NCI-H128 (cell line): Measurements from ENCODE around the gene NR1H2.
"Not testable (repeated sequence)": the region's sequence is repeated elsewhere in the genome, so short reads cannot be mapped to it uniquely, and the experiment has no call there.

Experiments used
- DNase-seq: peaks from one replicate; lab custom pipeline; 2025; ENCODE audit not compliant: unreplicated experiment; lab: John Stamatoyannopoulos, UW

NR1H2 gene

GRCh38 chr19:50376166-50377050, at the start of gene NR1H2:
Gene NR1H2 (plus strand): TSS chr19:50376457. CDS start chr19:50377606, 1,149 bp downstream.
- peak; percentile 92 for DNase-seq

DNA sequence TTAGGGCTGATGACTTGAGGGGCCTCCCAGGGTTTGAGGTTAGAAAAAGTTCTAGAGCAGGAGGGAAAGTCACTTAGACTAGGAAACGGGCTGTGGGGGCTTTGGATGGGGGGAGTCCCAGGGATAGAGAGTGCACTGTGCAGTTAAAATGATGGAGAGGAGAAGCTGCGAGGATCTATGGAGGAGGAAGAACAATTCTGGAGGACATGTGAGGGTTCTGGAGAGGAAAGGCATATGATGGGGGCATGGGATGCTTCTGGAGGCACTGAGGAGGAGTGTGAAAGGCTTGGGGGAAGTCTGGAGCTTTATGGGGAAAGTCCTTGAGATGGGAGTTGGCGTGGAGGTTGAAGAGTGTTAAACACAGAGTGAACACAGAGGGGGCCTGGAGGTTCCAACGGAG, 49.2 kb upstream of the NR1H2 start:
- DNase-seq, result no peak

DNA sequence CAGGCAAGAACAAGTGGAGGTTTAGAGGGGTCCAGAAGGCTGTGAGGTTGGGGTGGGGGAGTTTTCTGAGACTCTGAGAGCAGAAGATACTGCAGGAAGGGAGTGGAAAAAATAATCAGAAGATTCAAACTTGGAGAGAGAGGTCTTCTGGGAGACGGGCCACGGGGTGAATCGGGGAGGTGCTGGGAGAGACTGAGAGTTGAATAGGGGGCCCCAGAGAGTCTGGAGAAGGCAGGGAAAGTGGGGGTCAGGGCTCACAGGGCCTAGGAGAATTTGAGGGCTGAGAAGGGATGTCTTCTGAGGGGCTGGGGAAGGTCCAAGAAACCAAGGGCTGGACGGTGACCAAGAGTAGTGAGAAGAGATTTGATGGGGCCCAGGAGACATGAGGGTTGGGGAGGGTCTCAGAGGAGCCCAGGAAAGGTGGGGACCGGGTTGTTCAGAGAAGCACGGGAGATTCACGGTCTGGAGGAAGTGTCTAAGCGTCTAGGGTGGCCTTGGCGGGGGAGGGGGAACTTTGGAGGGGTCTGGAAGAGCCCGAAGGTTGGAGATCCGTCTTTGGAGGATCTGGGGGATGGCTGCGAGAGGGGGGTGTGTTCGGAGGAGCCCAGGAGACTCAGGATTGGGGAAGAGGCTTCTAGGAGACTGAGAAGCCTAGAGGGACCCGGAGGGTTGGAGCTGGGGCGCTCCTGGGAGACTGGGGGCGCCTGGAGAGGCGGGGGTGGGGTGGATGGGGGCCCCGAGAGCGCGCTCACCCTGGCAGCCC, 48.6 kb upstream of the NR1H2 start:
- DNase-seq, result no peak

DNA sequence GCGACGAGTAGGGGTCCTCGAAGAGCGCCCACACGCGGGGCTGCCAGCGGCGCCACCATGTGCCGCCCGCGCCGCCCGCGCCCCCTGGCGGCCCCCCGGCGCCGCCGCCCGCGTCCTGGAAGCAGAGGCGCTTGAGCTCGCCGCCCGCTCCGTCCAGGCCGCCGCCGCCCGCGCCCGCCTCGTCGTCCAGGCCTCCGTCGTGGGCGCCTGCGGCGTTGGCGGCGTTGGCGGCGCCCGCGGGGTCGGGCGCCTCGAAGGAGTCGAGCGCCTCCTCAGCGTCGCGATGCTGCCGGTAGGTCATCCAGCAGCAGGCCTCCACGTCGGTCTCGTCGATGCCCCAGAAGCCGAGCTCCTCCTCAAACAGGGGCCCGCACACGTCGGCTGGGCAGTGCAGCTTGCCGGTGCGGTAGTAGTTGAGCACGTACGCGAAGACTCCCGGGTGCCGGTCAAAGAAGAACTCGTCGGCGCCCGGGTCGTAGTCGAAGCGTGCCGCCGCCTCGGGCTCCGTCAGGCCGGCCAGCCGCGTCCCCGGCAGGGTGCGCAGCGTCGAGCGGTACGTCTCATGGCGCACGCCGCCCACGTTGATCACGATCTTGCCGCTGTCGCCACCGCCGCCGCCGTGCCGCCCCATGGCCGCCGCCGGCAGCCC, 47.9 kb upstream of the NR1H2 start:
- DNase-seq, result no peak

DNA sequence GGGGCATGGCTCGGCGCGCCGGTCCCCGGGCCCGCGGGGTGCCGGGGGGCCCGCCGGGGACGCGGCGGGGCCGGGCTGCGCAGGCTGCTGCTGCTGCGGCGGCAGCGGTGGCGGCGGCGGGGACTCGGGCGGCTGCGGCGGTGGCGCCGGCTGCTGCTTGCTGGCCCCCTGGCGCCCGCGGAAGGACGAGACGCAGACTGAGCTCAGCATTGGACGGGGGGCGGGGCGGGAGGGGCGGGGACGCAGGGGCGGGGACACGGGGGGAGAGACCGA, 47.4 kb upstream of the NR1H2 start:
- DNase-seq, result no peak

GRCh38 chr19:50329146-50329925, 46.9 kb upstream of the NR1H2 start, which contains the start of gene KCNC3:
Gene KCNC3 (minus strand): TSS chr19:50329377. CDS start chr19:50329082, 295 bp downstream.
- peak; percentile 96 for DNase-seq

- DNase-seq, result not testable (repeated sequence)
Observed at GRCh38 chr19:50329926-50330294, 46.3 kb upstream of the NR1H2 start.

DNA sequence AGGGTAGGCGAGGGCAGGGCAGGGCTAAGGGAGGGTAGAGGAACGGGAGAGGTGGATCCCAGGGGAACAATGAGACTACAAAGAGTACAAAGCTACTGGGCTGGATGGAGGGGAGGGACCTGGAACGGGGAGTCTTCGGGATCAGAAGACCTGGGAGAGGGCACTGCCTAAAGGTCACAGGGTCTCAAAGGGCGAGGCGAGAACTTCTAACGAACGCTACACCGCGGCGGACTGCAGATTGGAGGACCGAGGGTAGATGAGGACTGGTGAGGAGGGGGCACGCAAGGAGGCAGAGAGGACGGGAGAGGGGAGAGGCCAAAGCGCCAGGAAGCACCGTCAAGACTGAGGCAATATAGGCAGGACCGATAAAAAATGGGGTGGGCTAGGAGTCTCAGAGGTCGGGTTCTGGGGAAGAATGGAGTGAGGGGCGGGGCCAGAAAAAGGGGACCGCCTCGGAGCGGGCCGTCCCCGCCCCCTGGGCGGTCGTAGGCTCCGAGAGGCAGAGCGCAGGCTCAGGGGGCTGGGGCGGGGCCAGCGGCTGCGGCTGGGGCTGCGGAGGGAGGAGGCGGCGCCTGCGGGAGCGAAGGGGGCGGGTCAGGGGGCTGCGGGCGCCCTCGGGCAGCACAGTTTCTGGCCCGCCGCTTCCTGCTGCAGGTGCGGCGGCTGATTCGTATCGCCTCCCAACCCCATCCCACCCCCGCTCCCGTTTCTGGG, 45.7 kb upstream of the NR1H2 start:
- DNase-seq, result peak; percentile 77

DNA sequence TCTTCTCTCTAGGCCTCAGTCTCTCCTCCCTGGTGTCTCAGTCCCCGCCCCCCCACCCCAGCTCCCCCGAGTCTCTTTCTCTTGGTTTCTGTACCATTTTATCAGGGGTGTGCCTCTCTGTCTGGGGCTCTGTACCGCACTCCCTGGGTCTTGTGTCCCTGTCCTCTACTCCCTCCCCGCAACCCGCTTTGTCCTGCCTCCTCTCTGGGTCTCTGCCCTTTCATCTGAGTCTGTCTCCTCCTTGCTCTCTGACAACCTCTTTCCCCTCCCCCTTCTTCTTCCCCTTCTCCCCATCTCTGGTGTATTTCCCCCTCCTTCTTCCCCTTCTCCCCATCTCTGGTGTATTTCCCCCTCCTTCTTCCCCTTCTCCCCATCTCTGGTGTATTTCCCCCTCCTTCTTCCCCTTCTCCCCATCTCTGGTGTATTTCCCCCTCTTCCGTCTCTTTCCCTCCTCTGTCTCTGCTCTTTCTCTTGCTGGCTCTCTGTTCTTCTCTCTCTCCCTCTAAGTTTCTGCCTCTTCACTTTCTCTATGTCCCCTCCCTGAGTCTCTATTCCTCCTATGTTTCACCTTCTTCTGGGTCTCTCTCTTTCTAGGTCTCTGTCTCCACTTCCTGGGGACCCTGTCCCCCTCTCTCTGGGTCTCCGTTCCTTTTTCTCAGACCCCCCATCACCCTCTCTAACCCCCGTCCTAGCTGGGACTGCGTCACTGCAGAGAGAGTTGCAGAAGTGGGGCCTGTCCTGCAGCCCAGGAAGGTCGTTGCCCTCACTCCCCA, 44.9 kb upstream of the NR1H2 start:
- DNase-seq, result no peak

DNA sequence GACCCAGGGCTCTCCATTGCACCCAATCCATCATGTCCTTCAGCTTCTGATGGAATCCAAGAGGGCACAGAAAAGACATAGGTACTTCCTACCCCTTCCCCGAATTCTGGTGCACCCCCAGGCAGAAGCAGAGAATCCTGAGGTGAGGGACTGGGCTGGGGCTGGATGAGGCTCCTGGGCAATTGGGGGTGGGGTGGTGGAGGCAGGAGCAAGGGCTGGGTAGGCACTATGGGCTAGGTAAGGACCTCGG, 44.3 kb upstream of the NR1H2 start:
- no peak for DNase-seq

- no peak for DNase-seq
Observed at GRCh38 chr19:50332244-50333038, 43.8 kb upstream of the NR1H2 start.

- DNase-seq, result peak; percentile 94
Observed at GRCh38 chr19:50333235-50333736, 43.0 kb upstream of the NR1H2 start.

DNA sequence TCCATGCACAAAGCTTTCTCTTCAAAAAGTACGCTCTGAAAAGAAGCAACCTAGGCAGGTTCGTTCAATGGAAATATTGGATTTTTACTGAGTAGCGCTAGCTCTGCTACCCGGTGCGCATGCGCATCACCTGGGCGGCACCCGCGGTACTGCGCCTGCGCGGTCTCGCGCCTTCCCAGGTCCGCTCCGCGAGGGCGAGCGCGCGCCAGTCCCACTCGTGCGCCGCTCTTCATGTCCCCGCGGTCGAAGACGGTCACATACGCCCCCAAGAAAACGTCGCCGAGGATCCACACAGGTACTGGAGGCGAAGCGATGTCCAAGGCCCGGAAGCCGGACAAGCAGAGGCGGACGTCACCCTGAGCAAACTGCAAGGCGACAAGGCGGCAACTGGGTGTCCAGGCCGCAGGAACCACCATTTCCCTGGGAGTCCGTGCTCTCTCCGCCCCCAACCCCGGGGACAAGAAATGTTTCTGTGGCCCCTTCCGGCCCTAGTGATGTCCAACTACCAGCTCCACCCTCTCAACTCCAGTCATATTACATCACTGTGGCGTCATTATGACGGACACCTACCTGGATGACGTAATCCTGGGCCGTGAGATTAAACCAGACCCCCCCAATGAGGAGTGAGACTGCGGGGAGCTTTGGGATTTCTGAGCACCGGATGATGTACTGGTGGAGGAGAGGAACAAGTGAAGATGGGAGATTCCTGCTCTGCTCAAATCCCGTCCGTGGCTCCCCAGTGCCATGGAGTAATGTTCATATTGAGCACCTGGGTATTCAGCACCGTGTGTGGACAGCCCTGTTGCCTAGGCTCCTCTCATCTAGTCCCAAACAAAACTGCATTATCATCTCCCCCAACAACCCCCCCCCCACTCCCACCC, 42.3 kb upstream of the NR1H2 start:
- peak; percentile 94 for DNase-seq

DNA sequence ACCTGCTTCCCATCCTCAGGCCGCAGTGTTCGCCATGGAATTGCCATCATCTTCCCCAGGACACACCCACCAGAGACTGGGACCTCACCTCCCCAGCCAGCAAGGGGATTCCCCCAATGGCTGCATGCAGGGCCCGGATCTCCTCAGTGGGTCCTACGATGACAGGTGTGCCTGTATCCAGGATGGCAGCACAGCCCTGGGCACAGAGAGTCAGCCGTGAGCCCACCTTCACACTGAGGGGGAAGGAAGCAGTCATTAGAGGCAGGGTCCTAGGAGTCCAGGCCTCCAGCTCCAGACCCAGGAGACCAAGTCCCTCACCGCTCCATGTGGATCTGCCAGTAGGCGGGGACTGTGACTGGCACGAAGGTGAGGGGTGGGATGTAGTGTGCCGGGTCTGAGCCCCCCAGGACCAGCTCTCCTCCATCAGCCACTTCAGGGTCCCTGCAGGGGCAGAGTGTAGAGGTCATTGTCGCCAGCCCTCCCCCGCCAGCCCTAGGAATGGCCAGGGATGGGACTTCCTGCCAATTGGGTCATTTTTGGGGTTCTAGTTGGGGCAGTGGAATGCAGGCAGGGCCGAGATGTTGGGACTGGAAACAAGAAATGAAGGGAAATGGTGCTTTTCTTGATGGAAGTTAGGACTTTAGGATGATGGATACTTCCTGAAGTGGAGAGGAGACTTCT, 41.4 kb upstream of the NR1H2 start:
- no peak for DNase-seq

- DNase-seq, result not testable (repeated sequence)
Observed at GRCh38 chr19:50337031-50337430, 39.2 kb upstream of the NR1H2 start.

GRCh38 chr19:50340331-50340730, 35.9 kb upstream of the NR1H2 start:
- DNase-seq, result no peak

DNA sequence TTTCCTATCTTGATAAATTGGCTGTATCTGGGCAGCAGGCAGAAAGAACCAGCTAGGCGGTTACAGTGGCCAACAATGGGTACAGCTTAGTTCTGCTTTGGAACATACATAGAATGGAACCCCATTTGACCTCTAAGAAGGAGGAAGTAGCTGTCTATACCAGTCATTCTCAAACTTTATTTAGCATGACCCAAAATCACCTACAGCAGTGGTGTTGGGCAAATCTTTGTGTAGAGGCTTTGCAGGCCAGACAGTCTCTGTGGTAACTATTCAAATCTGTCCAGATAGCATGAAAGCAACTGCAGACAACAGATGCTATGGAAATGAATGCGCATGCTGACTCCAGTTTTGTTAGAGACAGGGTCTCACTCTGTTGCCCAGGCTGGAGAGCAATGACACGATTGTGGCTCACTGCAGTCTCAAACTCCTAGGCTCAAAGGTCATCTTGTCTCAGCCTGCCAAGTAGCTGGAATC, 35.1 kb upstream of the NR1H2 start:
- no peak for DNase-seq
